B cell (primary cell): Measurements from ENCODE around the gene GRM2. TPM values are rescaled to one million over a fixed set of nuclear protein-coding genes. Genes with fewer than 3 reads are reported as not detected.

Source experiments
- ATAC-seq: fragments of 200-7000 bp; cut with Tn5 transposase; one replicate; pipeline ENCODE4 v1.10.0; 2021; ENCODE audit warnings: low read depth, mild to moderate bottlenecking, moderate number of reproducible peaks, moderate library complexity
- CTCF ChIA-PET: fragments of 350-600 bp; sonication (Branson Sonifier 250); formaldehyde crosslinking; loops from one replicate; lab custom pipeline; 2021; ENCODE audit warnings: antibody characterized with exemption, inconsistent platforms; lab: Charles Lee
- POLR2A ChIA-PET: fragments of 350-600 bp; sonication (Branson Sonifier 250); formaldehyde crosslinking; loops from one replicate; lab custom pipeline; 2021; ENCODE audit warnings: antibody characterized with exemption; lab: Charles Lee
- DNase-seq: peaks from one replicate; pipeline ENCODE4 v3.0.0; 2013
- H2AFZ ChIP-seq: 2 replicates; pipeline ENCODE4 v1.6.1; 2012; ENCODE audit warnings: mild to moderate bottlenecking, low read depth, low read length; ENCODE audit not compliant: insufficient read depth, poor library complexity, severe bottlenecking
- H3K27ac ChIP-seq, 2 donors: 1 replicate in 1 of 2; 2 replicates in 1 of 2; pipeline ENCODE4 v1.5.1; 2012 to 2013; ENCODE audit warnings: low read length in 2 of 2, mild to moderate bottlenecking in 2 of 2, moderate library complexity in 1 of 2
- H3K27me3 ChIP-seq, 4 experiments: fragments of 200-600 bp in 1 of 4; sonication (generic) in 1 of 4; replicated peaks in 1 of 4; 1 replicate in 2 of 4; 2 replicates in 2 of 4; pipeline versions ENCODE4 v1.6.1 to v1.7.0; 2013 to 2016; ENCODE audit warnings: low read length in 3 of 4, mild to moderate bottlenecking in 2 of 4, mixed read lengths in 1 of 4, moderate library complexity in 1 of 4; ENCODE audit not compliant: insufficient read depth in 4 of 4, control insufficient read depth in 3 of 4; ENCODE audit errors: control extremely low read depth in 1 of 4
- H3K36me3 ChIP-seq, 2 experiments: replicated peaks in 1 of 2; 1 replicate in 1 of 2; 2 replicates in 1 of 2; pipeline versions ENCODE4 v1.6.1 to v1.7.1; 2013; ENCODE audit warnings: low read length in 1 of 2; ENCODE audit not compliant: insufficient read depth in 2 of 2, control insufficient read depth in 1 of 2; ENCODE audit errors: control extremely low read depth in 1 of 2, extremely low read depth in 1 of 2
- H3K4me1 ChIP-seq, 2 donors: fragments of 200-600 bp in 1 of 2; sonication (generic) in 1 of 2; 1 replicate in 1 of 2; 2 replicates in 1 of 2; pipeline versions ENCODE4 v1.5.1 to v1.6.1; 2013 to 2017; ENCODE audit warnings: low read length in 2 of 2; ENCODE audit not compliant: control insufficient read depth in 2 of 2, insufficient read depth in 2 of 2
- H3K4me2 ChIP-seq: replicated peaks from 2 replicates; pipeline ENCODE3; 2012; ENCODE audit warnings: mild to moderate bottlenecking, low read depth, low read length; ENCODE audit not compliant: poor library complexity, severe bottlenecking
- H3K4me3 ChIP-seq, 5 experiments: fragments of 200-600 bp in 1 of 5; sonication (generic) in 1 of 5; 1 replicate in 3 of 5; 2 replicates in 2 of 5; pipeline versions ENCODE4 v1.5.1 to v1.7.0; 2011 to 2016; ENCODE audit warnings: low read length in 4 of 5, mild to moderate bottlenecking in 4 of 5, low read depth in 2 of 5, control low read depth in 1 of 5, moderate library complexity in 1 of 5; ENCODE audit not compliant: insufficient read depth in 1 of 5; ENCODE audit errors: control extremely low read depth in 1 of 5, extremely low read depth in 1 of 5
- H3K79me2 ChIP-seq: fragments of 200-600 bp; sonication (generic); one replicate; pipeline ENCODE4 v1.6.0; 2016; ENCODE audit warnings: low read length; ENCODE audit not compliant: control insufficient read depth, insufficient read depth
- H3K9ac ChIP-seq: fragments of 200-600 bp; sonication (generic); 2 replicates; pipeline ENCODE4 v1.6.1; 2017; ENCODE audit warnings: mild to moderate bottlenecking, low read length, moderate library complexity
- H3K9me3 ChIP-seq, 3 donors: one replicate each; pipeline versions ENCODE4 v1.6.1 to v1.7.1; 2013; ENCODE audit warnings: low read length in 2 of 3; ENCODE audit not compliant: control insufficient read depth in 2 of 3, insufficient read depth in 1 of 3; ENCODE audit errors: control extremely low read depth in 1 of 3
- H4K20me1 ChIP-seq: 2 replicates; pipeline ENCODE4 v1.6.0; 2012; ENCODE audit warnings: mild to moderate bottlenecking, low read length; ENCODE audit not compliant: insufficient read depth, control insufficient read depth, poor library complexity, severe bottlenecking
- H3K27ac Mint-ChIP-seq: one replicate; pipeline ENCODE4 v1.8.0; 2021; ENCODE audit warnings: mixed read lengths
- H3K27me3 Mint-ChIP-seq: one replicate; pipeline ENCODE4 v1.8.0; 2021; ENCODE audit warnings: mixed read lengths
- H3K4me1 Mint-ChIP-seq: one replicate; pipeline ENCODE4 v1.8.0; 2021; ENCODE audit warnings: mixed read lengths
- H3K4me3 Mint-ChIP-seq: one replicate; pipeline ENCODE4 v1.8.0; 2021; ENCODE audit warnings: mixed read lengths
- H3K9me3 Mint-ChIP-seq: one replicate; pipeline ENCODE4 v1.8.0; 2022; ENCODE audit warnings: mixed read lengths; ENCODE audit not compliant: insufficient read depth
- CTCF ChIP-seq: fragments of 200-600 bp; IDR thresholded peaks from one replicate; pipeline ENCODE4 v1.8.0; 2022; ENCODE audit warnings: antibody characterized with exemption, mild to moderate bottlenecking
- EZH2 ChIP-seq: IDR thresholded peaks from 2 replicates; pipeline ENCODE4 v1.6.1; 2012; ENCODE audit warnings: borderline replicate concordance, low read depth, mild to moderate bottlenecking, moderate library complexity, low read length; ENCODE audit not compliant: insufficient read depth, poor library complexity, severe bottlenecking
- whole genome bisulfite sequencing: methylation state at CpG from one replicate; pipeline ENCODE4 v1.1.5; 2013; ENCODE audit warnings: missing lambda C conversion rate; ENCODE audit not compliant: insufficient coverage; 5-methylcytosine and 5-hydroxymethylcytosine counted together
- intact Hi-C: fragments of 100-400 bp; cut with micrococcal nuclease; formaldehyde crosslinking; loops from one replicate; pipeline ENCODE4 v1.10.0; 2022
- polyA plus RNA-seq: library from polyadenylated mRNA; depleted of rRNA; stranded (reverse); fragments of >200 nt; gene quantifications from 2 replicates; pipeline ENCODE4 v1.2.3, GENCODE V29; 2012
- total RNA-seq, 2 donors: library from RNA; stranded (reverse); fragments of 120-200 nt in 1 of 2; gene quantifications; 1 replicate in 1 of 2; 2 replicates in 1 of 2; pipeline versions ENCODE4 v1.2.3 to v1.2.4, GENCODE V29; 2013 to 2022

Gene GRM2
- total and polyA plus RNA-seq, 2 donors (not counting 1 experiment from before 2014, with no cell fraction given), result 0.86 to 2.8 TPM

GRCh38 chr3:51703761-51704510 lies 2.9 kb upstream of the GRM2 start:
- Histone ChIP-seq H2AFZ (no peak overlapping the region), H3K9ac (no peak overlapping the region), H3K4me3 (no peak overlapping the region), H3K9me3 (no peaks in the 10 kb centered on the region), H3K27ac (no peak overlapping the region), H3K4me2 (no peak overlapping the region), H3K27me3 (no peaks in the 10 kb centered on the region), H4K20me1 (peaks cover 32% of the 10 kb centered on the region), H3K79me2 (no peaks in the 10 kb centered on the region), H3K4me1 (no peaks in the 10 kb centered on the region), H3K36me3 (peaks cover 0 to 53% of the 10 kb centered on the region in 2 experiments)
- CTCF ChIA-PET, result interaction anchor here (1.5 kb wide), 1 partner anchor 202 kb away, joined by 3 read pairs; no protein-coding TSS in a partner anchor
- WGBS, result 89% methylated on average over 11 of the region's 12 CpGs
- POLR2A ChIA-PET, result no interaction called here
- H3K27me3 Mint-ChIP-seq, result no peaks in the 10 kb centered on the region
- ATAC-seq (no peak), DNase-seq (no peak)
- H3K27ac Mint-ChIP-seq, result no peak overlapping the region
- no peak overlapping the region for H3K4me3 Mint-ChIP-seq
- H3K9me3 Mint-ChIP-seq, result no peaks in the 10 kb centered on the region
- peaks cover 2% of the 10 kb centered on the region for H3K4me1 Mint-ChIP-seq
- intact Hi-C loops, result no loop called here
- TF ChIP-seq CTCF (no peak), EZH2 (no peak)

DNA sequence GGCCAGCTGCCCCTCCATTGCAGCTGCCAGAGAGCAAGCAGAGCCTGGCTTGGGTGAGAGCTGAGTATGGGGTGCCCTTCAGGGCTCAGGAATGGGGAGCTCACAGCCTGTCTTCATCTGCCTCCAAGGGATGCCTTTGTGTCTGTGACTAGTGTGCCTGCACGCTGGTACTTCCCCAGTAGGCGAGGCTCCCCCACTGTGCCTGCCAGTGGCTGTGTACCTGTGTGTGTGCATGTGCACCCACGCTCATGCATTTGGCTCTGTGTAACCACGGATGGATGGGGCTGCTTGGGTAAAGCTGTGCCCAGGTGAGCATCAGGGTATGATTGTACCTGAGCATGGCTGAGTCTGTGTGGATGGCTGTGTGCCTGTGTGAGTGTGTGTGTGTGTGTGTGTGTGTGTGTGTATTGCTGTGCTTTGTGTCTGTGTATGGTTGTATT lies 2.3 kb upstream of the GRM2 start:
- no peaks in the 10 kb centered on the region for H3K79me2 ChIP-seq
- no peak overlapping the region for H3K27ac ChIP-seq
- no peak for TF ChIP-seq EZH2
- TF ChIP-seq CTCF, result no peak
- H3K4me1 Mint-ChIP-seq, result peaks cover 2% of the 10 kb centered on the region
- H3K9ac ChIP-seq, result no peak overlapping the region
- ChIA-PET CTCF (interaction anchor here (1.5 kb wide), 1 partner anchor 202 kb away, joined by 3 read pairs; no protein-coding TSS in a partner anchor), POLR2A (interaction anchor here (0.5 kb wide), 1 partner anchor 204 kb away, joined by 4 read pairs; the partner anchor contains the start of gene DCAF1)
- H3K36me3 ChIP-seq, result peaks cover 0 to 47% of the 10 kb centered on the region in 2 experiments
- no peaks in the 10 kb centered on the region for H3K9me3 Mint-ChIP-seq
- H2AFZ ChIP-seq, result no peak overlapping the region
- H3K4me2 ChIP-seq, result no peak overlapping the region
- no peak overlapping the region for H3K4me3 Mint-ChIP-seq
- no peak for ATAC-seq
- peaks cover 26% of the 10 kb centered on the region for H4K20me1 ChIP-seq
- H3K4me3 ChIP-seq, result no peak overlapping the region
- WGBS, result 96% methylated on average over 4 of the region's 4 CpGs
- no peaks in the 10 kb centered on the region for H3K27me3 ChIP-seq
- no peaks in the 10 kb centered on the region for H3K9me3 ChIP-seq
- no peak overlapping the region for H3K27ac Mint-ChIP-seq
- H3K4me1 ChIP-seq, result no peaks in the 10 kb centered on the region
- no peaks in the 10 kb centered on the region for H3K27me3 Mint-ChIP-seq
- DNase-seq, result no peak
- intact Hi-C loops, result no loop called here
